H1 (cell line): ENCODE data around the gene SHQ1. TPM values are rescaled to one million over a fixed set of nuclear protein-coding genes. Genes with fewer than 3 reads are reported as not detected.

Experiments used
- CTCF ChIA-PET: fragments of 300-600 bp; sonication (Branson Sonifier 250); formaldehyde crosslinking; loops from one replicate; lab custom pipeline; 2021; ENCODE audit not compliant: partially characterized antibody; lab: Charles Lee
- POLR2A ChIA-PET: fragments of 300-600 bp; sonication (Branson Sonifier 250); formaldehyde crosslinking; loops from one replicate; lab custom pipeline; 2021; ENCODE audit warnings: inconsistent platforms; ENCODE audit not compliant: partially characterized antibody; lab: Charles Lee
- DNase-seq, 2 experiments: peaks; one replicate each; pipeline versions ENCODE4 v3.0.0 to v3.0.0-alpha.2; 2010 to 2022; ENCODE audit warnings: low spot score in 2 of 2, low read depth in 1 of 2, mixed read lengths in 1 of 2
- FAIRE-seq: peaks from 2 replicates; lab custom pipeline; 2011; peaks lifted over from hg19 to GRCh38; lab: Jason Lieb, UNC
- H2AFZ ChIP-seq: 2 replicates; pipeline ENCODE4 v1.8.1; 2012; ENCODE audit warnings: low read length, inconsistent platforms
- H2AK5ac ChIP-seq: 2 replicates; pipeline ENCODE4 v1.6.1; 2013; ENCODE audit warnings: low read depth, low read length
- H2BK120ac ChIP-seq: replicated peaks from 2 replicates; pipeline ENCODE3; 2013; ENCODE audit warnings: low read depth, low read length, inconsistent platforms
- H2BK12ac ChIP-seq: 2 replicates; pipeline ENCODE4 v1.6.1; 2013; ENCODE audit warnings: low read depth, low read length
- H2BK15ac ChIP-seq: 2 replicates; pipeline ENCODE4 v1.6.1; 2013; ENCODE audit warnings: low read length
- H2BK20ac ChIP-seq: 2 replicates; pipeline ENCODE4 v1.6.1; 2013; ENCODE audit warnings: low read length
- H2BK5ac ChIP-seq: 2 replicates; pipeline ENCODE4 v1.6.1; 2013; ENCODE audit warnings: low read depth, low read length
- H3K14ac ChIP-seq: 2 replicates; pipeline ENCODE4 v1.6.1; 2013; ENCODE audit warnings: inconsistent platforms; ENCODE audit not compliant: insufficient read length
- H3K18ac ChIP-seq: 2 replicates; pipeline ENCODE4 v1.6.1; 2013; ENCODE audit warnings: low read length; ENCODE audit errors: extremely low read depth
- H3K23ac ChIP-seq: 2 replicates; pipeline ENCODE4 v1.6.1; 2013; ENCODE audit warnings: inconsistent platforms; ENCODE audit not compliant: insufficient read length
- H3K23me2 ChIP-seq: 2 replicates; pipeline ENCODE4 v1.6.1; 2013; ENCODE audit warnings: low read depth, low read length
- H3K27ac ChIP-seq: 2 replicates; pipeline ENCODE4 v1.6.1; 2011; ENCODE audit warnings: low read depth, low read length, inconsistent platforms
- H3K27me3 ChIP-seq, 4 experiments: replicated peaks in 1 of 4; 1 replicate in 1 of 4; 2 replicates in 3 of 4; pipeline versions ENCODE4 v1.6.1 to v1.8.1; 2011 to 2013; ENCODE audit warnings: low read length in 3 of 4, mild to moderate bottlenecking in 3 of 4, inconsistent platforms in 2 of 4, mixed read lengths in 2 of 4, moderate library complexity in 1 of 4; ENCODE audit not compliant: control insufficient read depth in 3 of 4, insufficient read depth in 3 of 4; ENCODE audit errors: extremely low read depth in 1 of 4
- H3K36me3 ChIP-seq, 4 experiments: 2 replicates each; pipeline versions ENCODE4 v1.6.1 to v1.8.1; 2011 to 2013; ENCODE audit warnings: mild to moderate bottlenecking in 4 of 4, low read length in 3 of 4, moderate library complexity in 2 of 4, control low read depth in 1 of 4, inconsistent platforms in 1 of 4; ENCODE audit not compliant: insufficient read depth in 4 of 4, control insufficient read depth in 2 of 4
- H3K4ac ChIP-seq: replicated peaks from 2 replicates; pipeline ENCODE3; 2013; ENCODE audit warnings: low read length, low read depth, mixed read lengths, inconsistent platforms; ENCODE audit not compliant: insufficient read length
- H3K4me1 ChIP-seq, 4 experiments: replicated peaks in 1 of 4; 1 replicate in 1 of 4; 2 replicates in 3 of 4; pipeline versions ENCODE4 v1.6.1 to v1.8.1; 2011 to 2013; ENCODE audit warnings: low read length in 3 of 4, inconsistent platforms in 2 of 4, mixed read lengths in 1 of 4; ENCODE audit not compliant: insufficient read depth in 4 of 4, control insufficient read depth in 3 of 4
- H3K4me2 ChIP-seq, 2 experiments: 2 replicates each; pipeline versions ENCODE4 v1.6.1 to v1.8.1; 2011 to 2013; ENCODE audit warnings: low read depth in 2 of 2, low read length in 2 of 2, control low read depth in 1 of 2, inconsistent platforms in 1 of 2, mild to moderate bottlenecking in 1 of 2; ENCODE audit not compliant: insufficient read depth in 1 of 2
- H3K4me3 ChIP-seq, 4 experiments: fragments of 200-600, 300-600 bp in 1 of 4; sonication (generic), shearing (Covaris generic), sonication (Bioruptor Twin) in 1 of 4; 2 replicates each; pipeline versions ENCODE4 v1.5.1 to v1.8.1; 2011 to 2016; ENCODE audit warnings: low read length in 4 of 4, low read depth in 3 of 4, control low read depth in 2 of 4, inconsistent platforms in 2 of 4, mild to moderate bottlenecking in 2 of 4, mixed read lengths in 1 of 4, moderate library complexity in 1 of 4; ENCODE audit not compliant: insufficient read depth in 2 of 4; ENCODE audit errors: extremely low read depth in 1 of 4
- H3K56ac ChIP-seq: replicated peaks from 2 replicates; pipeline ENCODE3; 2013; ENCODE audit warnings: low read depth, mild to moderate bottlenecking, mixed read lengths, low read length, inconsistent platforms; ENCODE audit not compliant: insufficient read length
- H3K79me1 ChIP-seq: 2 replicates; pipeline ENCODE4 v1.6.1; 2013; ENCODE audit warnings: low read depth, low read length, control low read depth
- H3K79me2 ChIP-seq, 2 experiments: 2 replicates each; pipeline versions ENCODE4 v1.6.1 to v1.8.1; 2012 to 2013; ENCODE audit warnings: low read length in 2 of 2, mild to moderate bottlenecking in 2 of 2, inconsistent platforms in 1 of 2; ENCODE audit not compliant: insufficient read depth in 2 of 2, control insufficient read depth in 1 of 2
- H3K9ac ChIP-seq, 4 experiments: replicated peaks in 1 of 4; 1 replicate in 1 of 4; 2 replicates in 3 of 4; pipeline versions ENCODE4 v1.6.1 to v1.8.1; 2011 to 2013; ENCODE audit warnings: low read depth in 3 of 4, low read length in 3 of 4, control low read depth in 2 of 4, mild to moderate bottlenecking in 2 of 4, moderate library complexity in 2 of 4, inconsistent platforms in 1 of 4; ENCODE audit errors: extremely low read depth in 1 of 4
- H3K9me3 ChIP-seq, 2 experiments: 2 replicates each; pipeline versions ENCODE4 v1.6.1 to v1.8.1; 2012 to 2013; ENCODE audit warnings: mild to moderate bottlenecking in 2 of 2, moderate library complexity in 2 of 2, control low read depth in 1 of 2, inconsistent platforms in 1 of 2, low read depth in 1 of 2, low read length in 1 of 2, mixed read lengths in 1 of 2; ENCODE audit not compliant: insufficient read depth in 2 of 2
- H4K20me1 ChIP-seq, 2 experiments: replicated peaks in 1 of 2; 2 replicates each; pipeline versions ENCODE3 to v1.8.1; 2011 to 2013; ENCODE audit warnings: inconsistent platforms in 2 of 2, low read length in 2 of 2, mild to moderate bottlenecking in 1 of 2; ENCODE audit not compliant: insufficient read depth in 2 of 2, control insufficient read depth in 1 of 2
- H4K5ac ChIP-seq: 2 replicates; pipeline ENCODE4 v1.6.1; 2013; ENCODE audit warnings: low read length, low read depth, mixed read lengths, inconsistent platforms; ENCODE audit not compliant: insufficient read length
- H4K8ac ChIP-seq: 2 replicates; pipeline ENCODE4 v1.8.0; 2013; ENCODE audit warnings: mild to moderate bottlenecking, moderate library complexity, low read length, inconsistent platforms; ENCODE audit not compliant: insufficient read depth; ENCODE audit errors: extremely low read depth
- H4K91ac ChIP-seq: replicated peaks from 2 replicates; pipeline ENCODE3; 2013; ENCODE audit warnings: low read length, mixed read lengths, inconsistent platforms; ENCODE audit not compliant: insufficient read length
- ASH2L ChIP-seq: fragments of 200-600, 300-600 bp; sonication (generic); IDR thresholded peaks from one replicate; pipeline ENCODE4 v1.7.1; 2017; ENCODE audit warnings: low read length
- ATF2 ChIP-seq: IDR thresholded peaks from 2 replicates; pipeline ENCODE4 v1.6.1; 2012; ENCODE audit warnings: low read length, inconsistent platforms
- CREB1 ChIP-seq: IDR thresholded peaks from 2 replicates; pipeline ENCODE4 v1.6.1; 2012; ENCODE audit warnings: inconsistent platforms
- EZH2 ChIP-seq: fragments of 200-600 bp; sonication (generic); IDR thresholded peaks from 2 replicates; pipeline ENCODE4 v1.7.1; 2012; ENCODE audit warnings: low read depth, mild to moderate bottlenecking, moderate library complexity, low read length, inconsistent platforms; ENCODE audit not compliant: severe bottlenecking
- KDM1A ChIP-seq: fragments of 200-600, 300-600 bp; sonication (generic); IDR thresholded peaks from 2 replicates; pipeline ENCODE4 v1.7.1; 2016; ENCODE audit warnings: mild to moderate bottlenecking, low read length, borderline replicate concordance
- POLR2AphosphoS5 ChIP-seq: IDR thresholded peaks from 2 replicates; pipeline ENCODE4 v1.6.1; 2011; ENCODE audit warnings: low read depth, low read length
- POU5F1 ChIP-seq: IDR thresholded peaks from 2 replicates; pipeline ENCODE4 v1.6.1; 2011; ENCODE audit warnings: low read depth, mild to moderate bottlenecking, low read length, moderate library complexity
- RBBP5 ChIP-seq: IDR thresholded peaks from 2 replicates; pipeline ENCODE4 v1.7.1; 2012; ENCODE audit warnings: low read depth, mild to moderate bottlenecking, inconsistent platforms, low read length, moderate library complexity, borderline replicate concordance
- RNF2 ChIP-seq: fragments of 200-900, 300-1000 bp; sonication (generic); IDR thresholded peaks from 2 replicates; pipeline ENCODE4 v1.7.1; 2016; ENCODE audit warnings: borderline replicate concordance, low read depth, mild to moderate bottlenecking, antibody characterized with exemption, low read length; ENCODE audit not compliant: poor library complexity, severe bottlenecking; ENCODE audit errors: missing control alignments
- TEAD4 ChIP-seq: IDR thresholded peaks from 2 replicates; pipeline ENCODE4 v1.6.1; 2012; ENCODE audit warnings: low read depth, low read length, inconsistent platforms, mixed read lengths
- WGBS, 2 experiments: shearing (Covaris generic) in 1 of 2; methylation state at CpG; one replicate each; pipeline versions ENCODE4 v1.1.6 to v1.1.7; 2013 to 2015; ENCODE audit warnings: low lambda C conversion rate in 2 of 2, mixed read lengths in 2 of 2, inconsistent platforms in 1 of 2, low coverage in 1 of 2, missing lambda C conversion rate in 1 of 2; ENCODE audit not compliant: insufficient replicate concordance in 2 of 2, insufficient coverage in 1 of 2, insufficient read length in 1 of 2; ENCODE audit errors: extremely low coverage in 1 of 2, missing lambda C conversion rate in 1 of 2; 5-methylcytosine and 5-hydroxymethylcytosine counted together
- polyA plus RNA-seq, 7 experiments: library from polyadenylated mRNA; depleted of rRNA in 3 of 7; stranded (reverse) in 5 of 7; unstranded in 2 of 7; fragments of >200 nt in 5 of 7; fragments of 200-250 nt in 2 of 7; gene quantifications; 1 replicate in 5 of 7; 2 replicates in 1 of 7; 4 replicates in 1 of 7; pipeline versions ENCODE4 v1.2.1 to v1.2.3, GENCODE V29; 2011 to 2013; ENCODE audit warnings: missing spikeins in 2 of 7, mixed read lengths in 2 of 7
- total RNA-seq: library from RNA; stranded (reverse); fragmentation: NEBNext Ultra II Directional; extraction: Animal tissue kit (Norgen Biotek cat#: 25700); gene quantifications from 2 replicates; pipeline ENCODE4 v1.2.1, GENCODE V29; 2021

Gene SHQ1
- total and polyA plus RNA-seq, 2 of the 8 experiments (the other 6 are each of a cell fraction or from before 2014, with no cell fraction given), result 10.7 to 34.4 TPM

- H2BK120ac ChIP-seq, result no peak overlapping the region
- 0 out of 8 replicates have a peak overlapping the region, but pooled peaks of 1 of the 4 experiments have one; percentile 0 for H3K4me3 ChIP-seq
- no peak overlapping the region for H4K8ac ChIP-seq
- H2BK15ac ChIP-seq, result no peak overlapping the region
- CTCF ChIA-PET, result interaction anchor here (0.8 to 6.9 kb wide), 21 partner anchors 9 to 1098 kb away, joined by 3 to 49 read pairs (median 3); no protein-coding TSS in a partner anchor
- WGBS, 2 experiments, result 29% methylated on average over 3 of the region's 3 CpGs; no CpG with 5 or more reads in 1 of the 2 experiments
- H3K23me2 ChIP-seq, result no peaks in the 10 kb centered on the region
- no peaks in the 10 kb centered on the region for H3K27me3 ChIP-seq
- no peak overlapping the region for H3K14ac ChIP-seq
- peak overlapping the region; percentile 24 to 25; a peak in 2 of 4 replicates for H3K4me2 ChIP-seq
- POLR2A ChIA-PET, result interaction anchor here (0.9 to 1.5 kb wide), 2 partner anchors 12 to 14 kb away, joined by 3 read pairs; no protein-coding TSS in a partner anchor
- H2AFZ ChIP-seq, result no peak overlapping the region
- 0 out of 8 replicates have a peak, but pooled peaks cover 0 to 2% (median 0%) of the 10 kb centered on the region in 4 experiments for H3K36me3 ChIP-seq
- H3K79me2 ChIP-seq, result no peaks in the 10 kb centered on the region
- no peaks in the 10 kb centered on the region for H4K20me1 ChIP-seq
- H3K79me1 ChIP-seq, result no peaks in the 10 kb centered on the region
- H2BK5ac ChIP-seq, result no peak overlapping the region
- DNase-seq (no peak), FAIRE-seq (peak; percentile 7)
- H2BK12ac ChIP-seq, result no peak overlapping the region
- H3K56ac ChIP-seq, result no peak overlapping the region
- no peak overlapping the region for H4K5ac ChIP-seq
- H3K4me1 ChIP-seq, result peaks cover 0 to 19% (median 11%) of the 10 kb centered on the region in 4 experiments; a peak in 6 of 7 replicates
- no peak for TF ChIP-seq ATF2
- TF ChIP-seq TEAD4, result no peak
- no peak for TF ChIP-seq POU5F1
- no peak for TF ChIP-seq RNF2
- TF ChIP-seq ASH2L, result no peak
- TF ChIP-seq KDM1A, result no peak
- TF ChIP-seq POLR2AphosphoS5, result no peak
- no peak for TF ChIP-seq EZH2
- TF ChIP-seq CREB1, result no peak
- TF ChIP-seq RBBP5, result no peak
- no peak overlapping the region for H3K27ac ChIP-seq
- H4K91ac ChIP-seq, result no peak overlapping the region
- H3K4ac ChIP-seq, result no peak overlapping the region
- H3K9ac ChIP-seq, result no peak overlapping the region
- no peak overlapping the region for H3K18ac ChIP-seq
- no peak overlapping the region for H2AK5ac ChIP-seq
- H3K23ac ChIP-seq, result no peak overlapping the region
- H2BK20ac ChIP-seq, result no peak overlapping the region
- no peaks in the 10 kb centered on the region for H3K9me3 ChIP-seq
Measured at GRCh38 chr3:72812201-72812600, 36.0 kb downstream of the SHQ1 start.
